Fibroblast of lung (primary cell): ENCODE results near the gene SPRED1. TPM values are rescaled to one million over a fixed set of nuclear protein-coding genes. Genes with fewer than 3 reads are reported as not detected.
"Not testable (repeated sequence)": the region's sequence is repeated elsewhere in the genome, so short reads cannot be mapped to it uniquely, and the experiment has no call there.

Source experiments
- DNase-seq, 2 donors: peaks; one replicate each; pipeline versions ENCODE4 v3.0.0 to v3.0.0-alpha.2; 2010; ENCODE audit warnings: low read depth in 2 of 2
- H2AFZ ChIP-seq: 2 replicates; pipeline ENCODE4 v1.5.1; 2012; ENCODE audit warnings: low read length, control low read depth, inconsistent platforms
- H3K27ac ChIP-seq: 2 replicates; pipeline ENCODE4 v1.5.1; 2011; ENCODE audit warnings: low read length, control low read depth; ENCODE audit not compliant: insufficient read depth
- H3K27me3 ChIP-seq: 2 replicates; pipeline ENCODE4 v1.5.1; 2011; ENCODE audit warnings: mild to moderate bottlenecking, low read length; ENCODE audit not compliant: control insufficient read depth, insufficient read depth
- H3K36me3 ChIP-seq: 2 replicates; pipeline ENCODE4 v1.5.1; 2011; ENCODE audit warnings: low read length; ENCODE audit not compliant: control insufficient read depth, insufficient read depth
- H3K4me1 ChIP-seq: 2 replicates; pipeline ENCODE4 v1.5.1; 2011; ENCODE audit warnings: low read length; ENCODE audit not compliant: control insufficient read depth, insufficient read depth; ENCODE audit errors: extremely low read depth
- H3K4me2 ChIP-seq: 2 replicates; pipeline ENCODE4 v1.5.1; 2011; ENCODE audit warnings: low read length, control low read depth; ENCODE audit not compliant: insufficient read depth; ENCODE audit errors: extremely low read depth
- H3K4me3 ChIP-seq, 4 experiments: fragments of 200-600 bp in 1 of 4; sonication (generic) in 1 of 4; replicated peaks in 1 of 4; 2 replicates each; pipeline ENCODE4 v1.5.1; 2011 to 2016; ENCODE audit warnings: low read length in 4 of 4, low read depth in 3 of 4, mild to moderate bottlenecking in 3 of 4, control low read depth in 2 of 4, inconsistent platforms in 1 of 4, mixed read lengths in 1 of 4; ENCODE audit not compliant: insufficient read depth in 1 of 4; ENCODE audit errors: control extremely low read depth in 1 of 4
- H3K79me2 ChIP-seq: 2 replicates; pipeline ENCODE4 v1.5.1; 2012; ENCODE audit warnings: mild to moderate bottlenecking, low read length, inconsistent platforms; ENCODE audit not compliant: control insufficient read depth, insufficient read depth
- H3K9ac ChIP-seq: 2 replicates; pipeline ENCODE4 v1.5.1; 2011; ENCODE audit warnings: mild to moderate bottlenecking, low read length, control low read depth; ENCODE audit not compliant: insufficient read depth
- H3K9me3 ChIP-seq: 2 replicates; pipeline ENCODE4 v1.5.1; 2012; ENCODE audit warnings: low read depth, low read length; ENCODE audit not compliant: control insufficient read depth, insufficient read depth
- H4K20me1 ChIP-seq: 2 replicates; pipeline ENCODE4 v1.5.1; 2011; ENCODE audit warnings: low read length; ENCODE audit not compliant: control insufficient read depth, insufficient read depth; ENCODE audit errors: extremely low read depth
- CTCF ChIP-seq, 2 donors: IDR thresholded peaks in 1 of 2; conservative IDR thresholded peaks in 1 of 2; 1 replicate in 1 of 2; 2 replicates in 1 of 2; pipeline ENCODE4 v1.5.1; 2011 to 2012; ENCODE audit warnings: low read length in 2 of 2, control low read depth in 1 of 2, inconsistent platforms in 1 of 2, low read depth in 1 of 2, mild to moderate bottlenecking in 1 of 2
- EZH2 ChIP-seq: IDR thresholded peaks from 2 replicates; pipeline ENCODE4 v1.5.1; 2012; ENCODE audit warnings: low read length, control low read depth, mild to moderate bottlenecking; ENCODE audit errors: missing control alignments
- polyA plus RNA-seq, 2 donors: library from polyadenylated mRNA; depleted of rRNA in 1 of 2; stranded (reverse) in 1 of 2; unstranded in 1 of 2; fragments of >200 nt; gene quantifications; 2 replicates each; pipeline ENCODE4 v1.2.1, GENCODE V29; 2011 to 2012; ENCODE audit warnings: missing spikeins in 1 of 2
- total RNA-seq: library from RNA; depleted of rRNA; stranded (reverse); fragments of >200 nt; gene quantifications from 2 replicates; pipeline ENCODE4 v1.2.1, GENCODE V29; 2014

SPRED1 gene
- total and polyA plus RNA-seq, 2 donors (not counting 1 experiment from before 2014, with no cell fraction given), result 17.2 to 39.0 TPM

DNA sequence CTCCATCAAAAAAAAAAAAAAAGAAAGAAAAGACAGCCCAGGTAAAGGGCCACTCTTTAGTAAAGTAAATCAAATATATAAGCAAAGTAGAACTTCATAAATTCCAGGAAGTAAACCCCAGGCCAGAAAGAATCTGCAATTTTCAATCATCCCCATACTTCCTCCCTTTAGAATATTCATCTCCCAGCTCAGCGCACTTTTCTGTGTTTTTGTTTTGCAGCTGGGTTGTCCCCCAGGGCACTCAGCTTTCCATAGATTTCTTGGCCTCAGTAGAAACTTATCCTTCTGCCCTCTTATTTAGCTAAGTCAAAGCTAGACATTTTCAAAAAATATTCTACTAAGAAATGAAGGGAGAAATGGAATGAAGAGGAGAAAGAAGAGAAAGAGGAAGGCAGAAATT lies 24.0 kb upstream of the SPRED1 start:
- H3K9ac ChIP-seq, result no peak overlapping the region
- no peaks in the 10 kb centered on the region for H3K36me3 ChIP-seq
- TF ChIP-seq EZH2 (no peak), CTCF (conservative IDR thresholded peaks at IDR 0.05 in 1 of 2, IDR thresholded peaks at IDR 0.05 in 1 of 2; ENCODE audit: low read depth in 1 of 2, low read length in 2 of 2) (no peak)
- H3K4me1 ChIP-seq, result no peaks in the 10 kb centered on the region
- H3K27ac ChIP-seq, result no peak overlapping the region
- no peaks in the 10 kb centered on the region for H3K79me2 ChIP-seq
- no peak overlapping the region for H3K4me3 ChIP-seq
- no peaks in the 10 kb centered on the region for H4K20me1 ChIP-seq
- no peak overlapping the region for H3K4me2 ChIP-seq
- no peak for DNase-seq
- H2AFZ ChIP-seq, result no peak overlapping the region
- H3K9me3 ChIP-seq, result no peaks in the 10 kb centered on the region
- no peaks in the 10 kb centered on the region for H3K27me3 ChIP-seq

GRCh38 chr15:38229705-38230310 lies 22.8 kb upstream of the SPRED1 start:
- Histone ChIP-seq H3K4me2 (no peak overlapping the region), H3K79me2 (no peaks in the 10 kb centered on the region), H3K27ac (no peak overlapping the region), H4K20me1 (no peaks in the 10 kb centered on the region), H3K36me3 (no peaks in the 10 kb centered on the region), H3K9ac (no peak overlapping the region), H3K27me3 (no peaks in the 10 kb centered on the region), H2AFZ (no peak overlapping the region), H3K4me1 (no peaks in the 10 kb centered on the region), H3K9me3 (no peaks in the 10 kb centered on the region), H3K4me3 (no peak overlapping the region)
- no peak for TF ChIP-seq CTCF (conservative IDR thresholded peaks at IDR 0.05 in 1 of 2, IDR thresholded peaks at IDR 0.05 in 1 of 2; ENCODE audit: low read depth in 1 of 2, low read length in 2 of 2)
- no peak for TF ChIP-seq EZH2
- peak in 1 of 2 donors; percentile 3 for DNase-seq

DNA sequence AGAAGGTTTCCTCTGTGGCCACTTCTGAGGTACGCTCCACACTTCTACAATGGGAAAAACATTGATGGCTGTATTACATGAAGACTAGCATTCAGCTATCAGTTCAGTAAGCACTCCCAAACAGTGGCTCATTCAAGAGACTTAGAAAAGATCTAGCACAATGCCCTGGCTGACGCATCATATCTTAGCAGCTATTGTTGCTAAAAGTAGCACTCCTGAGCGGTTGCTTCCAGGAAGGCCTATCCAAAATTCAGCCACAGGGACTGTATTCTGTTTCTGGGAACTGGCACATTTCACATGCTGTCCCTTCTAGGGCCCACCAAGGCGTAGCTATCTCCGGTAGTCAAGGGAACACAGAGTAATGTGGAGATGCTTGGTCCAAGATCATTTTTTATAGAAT lies 21.2 kb upstream of the SPRED1 start:
- Histone ChIP-seq H3K27ac (no peak overlapping the region), H3K79me2 (no peaks in the 10 kb centered on the region), H3K4me3 (no peak overlapping the region), H4K20me1 (no peaks in the 10 kb centered on the region), H2AFZ (no peak overlapping the region), H3K4me1 (no peaks in the 10 kb centered on the region), H3K9ac (no peak overlapping the region), H3K4me2 (no peak overlapping the region), H3K36me3 (no peaks in the 10 kb centered on the region), H3K27me3 (no peaks in the 10 kb centered on the region), H3K9me3 (no peaks in the 10 kb centered on the region)
- TF ChIP-seq EZH2 (no peak), CTCF (conservative IDR thresholded peaks at IDR 0.05 in 1 of 2, IDR thresholded peaks at IDR 0.05 in 1 of 2; ENCODE audit: low read depth in 1 of 2, low read length in 2 of 2) (no peak)
- no peak for DNase-seq

GRCh38 chr15:38237021-38237420 lies 15.6 kb upstream of the SPRED1 start:
- H3K4me3 ChIP-seq, H2AFZ ChIP-seq, H3K27ac ChIP-seq, H3K9me3 ChIP-seq, H3K4me1 ChIP-seq, H3K9ac ChIP-seq, H3K79me2 ChIP-seq, H4K20me1 ChIP-seq, H3K4me2 ChIP-seq, DNase-seq, H3K36me3 ChIP-seq, H3K27me3 ChIP-seq: not testable (repeated sequence)
